HepG2 (cell line): Measurements from ENCODE around the gene OPTN. TPM values are rescaled to one million over a fixed set of nuclear protein-coding genes. Genes with fewer than 3 reads are reported as not detected.

Source experiments
- ATAC-seq: fragments of 200-7000 bp; cut with Tn5 transposase; 3 replicates; pipeline ENCODE4 v1.9.1; 2020; ENCODE audit warnings: mild to moderate bottlenecking, moderate library complexity
- BruUV-seq: library from RNA; stranded (reverse); fragments of 400-500 nt; replicated peaks from 2 replicates; lab custom pipeline; 2021; lab: Mats Ljungman, UMichigan
- CTCF ChIA-PET: fragments of 300-600 bp; formaldehyde crosslinking; extraction: SDS; loops from one replicate; lab custom pipeline; 2021; ENCODE audit warnings: low total read pairs, inconsistent platforms, low intra/inter-chr PET ratio; lab: Yijun Ruan, JAX
- POLR2A ChIA-PET: fragments of 350-600 bp; sonication (Branson Sonifier 250); formaldehyde crosslinking; loops from one replicate; lab custom pipeline; 2020; ENCODE audit warnings: antibody characterized with exemption, inconsistent platforms; lab: Yijun Ruan, JAX
- DNase-seq: peaks from one replicate; pipeline ENCODE4 v3.0.0-alpha.2; 2015; ENCODE audit warnings: low spot score
- FAIRE-seq: peaks from 3 replicates; lab custom pipeline; 2011; peaks lifted over from hg19 to GRCh38; lab: Jason Lieb, UNC
- H2AFZ ChIP-seq: one replicate; pipeline ENCODE4 v1.6.1; 2011; ENCODE audit warnings: low read length, inconsistent platforms
- H3K27ac ChIP-seq: fragments of 300-600 bp; 3 replicates; pipeline ENCODE4 v1.8.0; 2011; ENCODE audit warnings: mixed run types, mild to moderate bottlenecking, mixed read lengths, low read length, inconsistent platforms; ENCODE audit not compliant: insufficient read depth; ENCODE audit errors: extremely low read length
- H3K27me3 ChIP-seq, 2 experiments: fragments of 200-600 bp in 1 of 2; 2 replicates in 1 of 2; 3 replicates in 1 of 2; pipeline versions ENCODE4 v1.6.0 to v1.8.0; 2011; ENCODE audit warnings: low read length in 2 of 2, mild to moderate bottlenecking in 2 of 2, moderate library complexity in 2 of 2, inconsistent platforms in 1 of 2; ENCODE audit not compliant: insufficient read depth in 2 of 2, control insufficient read depth in 1 of 2
- H3K36me3 ChIP-seq, 2 experiments: fragments of 200-600 bp in 1 of 2; replicated peaks in 1 of 2; 2 replicates in 1 of 2; 3 replicates in 1 of 2; pipeline versions ENCODE4 v1.5.1 to v1.8.0; 2011; ENCODE audit warnings: low read length in 2 of 2, inconsistent platforms in 1 of 2; ENCODE audit not compliant: insufficient read depth in 2 of 2, control insufficient read depth in 1 of 2
- H3K4me1 ChIP-seq: 2 replicates; pipeline ENCODE4 v1.5.1; 2012; ENCODE audit warnings: low read length, inconsistent platforms; ENCODE audit not compliant: insufficient read depth
- H3K4me2 ChIP-seq: 2 replicates; pipeline ENCODE4 v1.6.0; 2011; ENCODE audit warnings: low read depth, low read length, inconsistent platforms
- H3K4me3 ChIP-seq, 3 experiments: fragments of 200-600 bp in 1 of 3; sonication (generic), shearing (Covaris generic) in 1 of 3; replicated peaks in 1 of 3; 2 replicates each; pipeline ENCODE4 v1.5.1; 2011 to 2016; ENCODE audit warnings: low read length in 3 of 3, inconsistent platforms in 2 of 3, low read depth in 2 of 3, mild to moderate bottlenecking in 2 of 3, control low read depth in 1 of 3, mixed read lengths in 1 of 3; ENCODE audit not compliant: insufficient read depth in 1 of 3
- H3K79me2 ChIP-seq: one replicate; pipeline ENCODE4 v1.6.1; 2011; ENCODE audit warnings: low read length, inconsistent platforms; ENCODE audit not compliant: insufficient read depth
- H3K9ac ChIP-seq: 2 replicates; pipeline ENCODE4 v1.6.0; 2011; ENCODE audit warnings: mild to moderate bottlenecking, low read depth, low read length, inconsistent platforms; ENCODE audit not compliant: insufficient read depth
- H3K9me3 ChIP-seq: 2 replicates; pipeline ENCODE4 v1.5.1; 2012; ENCODE audit warnings: mild to moderate bottlenecking, low read length
- H4K20me1 ChIP-seq: 2 replicates; pipeline ENCODE4 v1.6.0; 2011; ENCODE audit warnings: inconsistent platforms, mild to moderate bottlenecking, low read length, moderate library complexity; ENCODE audit not compliant: insufficient read depth
- FOXJ3 ChIP-seq: sonication (generic); formaldehyde crosslinking; IDR thresholded peaks from 2 replicates; pipeline ENCODE4 v1.4.0; 2020; ENCODE audit warnings: missing genetic modification reagents, mild to moderate bottlenecking, borderline replicate concordance
- MATR3 ChIP-seq: sonication (generic); formaldehyde crosslinking; IDR thresholded peaks from 2 replicates; pipeline ENCODE4 v1.4.0; 2020; ENCODE audit warnings: missing genetic modification reagents
- NFYC ChIP-seq: IDR thresholded peaks from 2 replicates; pipeline ENCODE4 v1.6.1; 2016; ENCODE audit warnings: missing genetic modification reagents, missing compliant biosample characterization
- ZNF652 ChIP-seq: IDR thresholded peaks from 2 replicates; pipeline ENCODE4 v1.6.1; 2016; ENCODE audit warnings: low read depth, borderline replicate concordance
- WGBS: methylation state at CpG from one replicate; pipeline ENCODE4 v1.1.6; 2017; ENCODE audit warnings: low lambda C conversion rate; 5-methylcytosine and 5-hydroxymethylcytosine counted together
- in situ Hi-C: cut with HindIII; loops from 2 replicates; pipeline ENCODE4 v1.10.0; 2017; ENCODE audit warnings: low pct_unique_long_range_greater_than_20kb; ENCODE audit not compliant: extremely low pct_ligation_motif_present
- intact Hi-C: fragments of 100-400 bp; cut with micrococcal nuclease; formaldehyde crosslinking; loops from one replicate; pipeline ENCODE4 v1.10.0; 2022; ENCODE audit not compliant: unreplicated experiment
- polyA plus RNA-seq, 8 experiments: library from polyadenylated mRNA; depleted of rRNA in 3 of 8; stranded (reverse) in 7 of 8; unstranded in 1 of 8; fragments of >200 nt; fragmentation: Illumina TruSeq in 4 of 8; extraction: Trizol in 4 of 8; gene quantifications; 2 replicates each; pipeline versions ENCODE4 v1.2.1 to v1.2.3, GENCODE V29; 2011 to 2016; ENCODE audit warnings: low read depth in 4 of 8, missing spikeins in 1 of 8, mixed read lengths in 1 of 8; ENCODE audit not compliant: insufficient read depth in 1 of 8
- total RNA-seq, 5 experiments: library from RNA; depleted of rRNA; stranded (reverse); fragments of >200 nt; fragmentation: Illumina TruSeq; extraction: Trizol; gene quantifications; 2 replicates each; pipeline ENCODE4 v1.2.3, GENCODE V29; 2016; ENCODE audit warnings: low read depth in 1 of 5
- TF ChIP-seq, protein P1 (sequence below): sonication (generic); formaldehyde crosslinking; IDR thresholded peaks from 2 replicates; pipeline ENCODE4 v1.4.0; 2020; ENCODE audit warnings: mild to moderate bottlenecking, missing genetic modification reagents
- TF ChIP-seq, protein P2 (sequence below): sonication (generic); formaldehyde crosslinking; IDR thresholded peaks from 2 replicates; pipeline ENCODE4 v1.4.0; 2020; ENCODE audit warnings: mild to moderate bottlenecking, missing genetic modification reagents, borderline replicate concordance

OPTN gene
- total and polyA plus RNA-seq, 2 of the 13 experiments (the other 11 are each of a cell fraction or from before 2014, with no cell fraction given) = 13.4 to 46.6 TPM

DNA sequence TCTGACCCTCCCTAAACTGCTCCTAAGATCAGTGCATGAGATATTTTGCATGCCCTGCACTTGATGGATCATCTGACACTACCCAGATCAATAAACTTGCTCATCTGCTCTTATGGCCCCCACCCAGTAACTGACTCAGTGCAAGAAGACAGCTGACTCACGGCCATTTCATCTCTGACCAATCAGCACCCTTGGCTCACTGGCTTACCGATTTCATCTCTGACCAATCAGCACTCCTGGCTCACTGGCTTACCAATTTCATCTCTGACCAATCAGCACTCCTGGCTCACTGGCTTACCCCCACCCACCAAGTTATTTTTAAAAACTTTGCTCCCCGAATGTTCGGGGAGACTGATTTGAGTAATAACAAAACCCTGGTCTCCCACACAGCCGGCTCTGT, 37.2 kb upstream of the OPTN start:
- H3K9me3 ChIP-seq = no peaks in the 10 kb centered on the region
- intact Hi-C loops (no loop called here), in situ Hi-C loops (no loop called here)
- ATAC-seq = no peak
- no peak overlapping the region for H3K4me2 ChIP-seq
- WGBS = 12% methylated on average over 5 of the region's 5 CpGs
- TF ChIP-seq NFYC (CRISPR knock-in tag) (0 out of 2 replicates have a peak, but pooled peaks have one; percentile 30), ZNF652 (CRISPR knock-in tag) (no peak)
- TF ChIP-seq, protein P1, sequence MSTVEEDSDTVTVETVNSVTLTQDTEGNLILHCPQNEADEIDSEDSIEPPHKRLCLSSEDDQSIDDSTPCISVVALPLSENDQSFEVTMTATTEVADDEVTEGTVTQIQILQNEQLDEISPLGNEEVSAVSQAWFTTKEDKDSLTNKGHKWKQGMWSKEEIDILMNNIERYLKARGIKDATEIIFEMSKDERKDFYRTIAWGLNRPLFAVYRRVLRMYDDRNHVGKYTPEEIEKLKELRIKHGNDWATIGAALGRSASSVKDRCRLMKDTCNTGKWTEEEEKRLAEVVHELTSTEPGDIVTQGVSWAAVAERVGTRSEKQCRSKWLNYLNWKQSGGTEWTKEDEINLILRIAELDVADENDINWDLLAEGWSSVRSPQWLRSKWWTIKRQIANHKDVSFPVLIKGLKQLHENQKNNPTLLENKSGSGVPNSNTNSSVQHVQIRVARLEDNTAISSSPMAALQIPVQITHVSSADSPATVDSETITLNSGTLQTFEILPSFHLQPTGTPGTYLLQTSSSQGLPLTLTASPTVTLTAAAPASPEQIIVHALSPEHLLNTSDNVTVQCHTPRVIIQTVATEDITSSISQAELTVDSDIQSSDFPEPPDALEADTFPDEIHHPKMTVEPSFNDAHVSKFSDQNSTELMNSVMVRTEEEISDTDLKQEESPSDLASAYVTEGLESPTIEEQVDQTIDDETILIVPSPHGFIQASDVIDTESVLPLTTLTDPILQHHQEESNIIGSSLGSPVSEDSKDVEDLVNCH (CRISPR knock-in tag) = no peak
- H3K27me3 ChIP-seq = peaks cover 0 to 23% of the 10 kb centered on the region in 2 experiments; a peak in 3 of 5 replicates
- no peaks in the 10 kb centered on the region for H3K36me3 ChIP-seq
- no peak overlapping the region for H2AFZ ChIP-seq
- POLR2A ChIA-PET = no interaction called here
- no peaks in the 10 kb centered on the region for H4K20me1 ChIP-seq
- H3K4me3 ChIP-seq = no peak overlapping the region
- H3K4me1 ChIP-seq = no peaks in the 10 kb centered on the region
- H3K79me2 ChIP-seq = no peaks in the 10 kb centered on the region
- CTCF ChIA-PET = no interaction called here
- no peak for DNase-seq
- no peak for FAIRE-seq
- H3K9ac ChIP-seq = no peak overlapping the region
- BruUV-seq = no TSS peak
- H3K27ac ChIP-seq = no peak overlapping the region

DNA sequence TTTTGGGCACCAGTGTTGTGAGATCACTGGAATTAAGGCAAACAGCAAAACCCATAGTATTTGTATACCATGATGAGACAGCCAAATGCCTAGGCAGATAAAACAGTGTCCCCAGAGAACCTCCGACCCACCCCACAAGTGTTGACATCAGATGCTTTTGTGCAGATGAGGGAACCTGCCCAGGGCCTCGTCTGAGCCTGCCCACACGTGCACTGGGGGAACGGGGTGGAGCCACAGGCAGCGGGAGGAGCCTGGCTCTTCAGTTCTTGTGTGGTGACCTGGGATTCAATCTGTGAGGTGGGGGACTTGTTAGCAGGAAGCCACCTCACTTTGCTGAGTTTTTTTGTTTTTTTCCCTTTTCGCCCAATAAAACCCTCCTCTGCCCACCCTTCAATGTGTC, 33.4 kb upstream of the OPTN start:
- Histone ChIP-seq H3K9me3 (no peaks in the 10 kb centered on the region), H3K9ac (no peak overlapping the region), H3K27me3 (peaks cover 0 to 21% of the 10 kb centered on the region in 2 experiments; a peak in 3 of 5 replicates), H3K4me3 (no peak overlapping the region), H3K27ac (no peak overlapping the region), H3K4me1 (no peaks in the 10 kb centered on the region), H2AFZ (no peak overlapping the region), H3K79me2 (no peaks in the 10 kb centered on the region), H3K4me2 (no peak overlapping the region), H4K20me1 (no peaks in the 10 kb centered on the region), H3K36me3 (no peaks in the 10 kb centered on the region)
- intact Hi-C loops = no loop called here
- DNase-seq (no peak), ATAC-seq (no peak), FAIRE-seq (no peak)
- POLR2A ChIA-PET = no interaction called here
- WGBS = 26% methylated on average over 4 of the region's 6 CpGs
- CTCF ChIA-PET = no interaction called here
- in situ Hi-C loops = no loop called here
- BruUV-seq = no TSS peak
- TF ChIP-seq, protein P2, sequence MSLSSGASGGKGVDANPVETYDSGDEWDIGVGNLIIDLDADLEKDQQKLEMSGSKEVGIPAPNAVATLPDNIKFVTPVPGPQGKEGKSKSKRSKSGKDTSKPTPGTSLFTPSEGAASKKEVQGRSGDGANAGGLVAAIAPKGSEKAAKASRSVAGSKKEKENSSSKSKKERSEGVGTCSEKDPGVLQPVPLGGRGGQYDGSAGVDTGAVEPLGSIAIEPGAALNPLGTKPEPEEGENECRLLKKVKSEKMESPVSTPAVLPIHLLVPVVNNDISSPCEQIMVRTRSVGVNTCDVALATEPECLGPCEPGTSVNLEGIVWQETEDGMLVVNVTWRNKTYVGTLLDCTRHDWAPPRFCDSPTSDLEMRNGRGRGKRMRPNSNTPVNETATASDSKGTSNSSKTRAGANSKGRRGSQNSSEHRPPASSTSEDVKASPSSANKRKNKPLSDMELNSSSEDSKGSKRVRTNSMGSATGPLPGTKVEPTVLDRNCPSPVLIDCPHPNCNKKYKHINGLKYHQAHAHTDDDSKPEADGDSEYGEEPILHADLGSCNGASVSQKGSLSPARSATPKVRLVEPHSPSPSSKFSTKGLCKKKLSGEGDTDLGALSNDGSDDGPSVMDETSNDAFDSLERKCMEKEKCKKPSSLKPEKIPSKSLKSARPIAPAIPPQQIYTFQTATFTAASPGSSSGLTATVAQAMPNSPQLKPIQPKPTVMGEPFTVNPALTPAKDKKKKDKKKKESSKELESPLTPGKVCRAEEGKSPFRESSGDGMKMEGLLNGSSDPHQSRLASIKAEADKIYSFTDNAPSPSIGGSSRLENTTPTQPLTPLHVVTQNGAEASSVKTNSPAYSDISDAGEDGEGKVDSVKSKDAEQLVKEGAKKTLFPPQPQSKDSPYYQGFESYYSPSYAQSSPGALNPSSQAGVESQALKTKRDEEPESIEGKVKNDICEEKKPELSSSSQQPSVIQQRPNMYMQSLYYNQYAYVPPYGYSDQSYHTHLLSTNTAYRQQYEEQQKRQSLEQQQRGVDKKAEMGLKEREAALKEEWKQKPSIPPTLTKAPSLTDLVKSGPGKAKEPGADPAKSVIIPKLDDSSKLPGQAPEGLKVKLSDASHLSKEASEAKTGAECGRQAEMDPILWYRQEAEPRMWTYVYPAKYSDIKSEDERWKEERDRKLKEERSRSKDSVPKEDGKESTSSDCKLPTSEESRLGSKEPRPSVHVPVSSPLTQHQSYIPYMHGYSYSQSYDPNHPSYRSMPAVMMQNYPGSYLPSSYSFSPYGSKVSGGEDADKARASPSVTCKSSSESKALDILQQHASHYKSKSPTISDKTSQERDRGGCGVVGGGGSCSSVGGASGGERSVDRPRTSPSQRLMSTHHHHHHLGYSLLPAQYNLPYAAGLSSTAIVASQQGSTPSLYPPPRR (CRISPR knock-in tag) = no peak
- no peak for TF ChIP-seq FOXJ3
- no peak for TF ChIP-seq MATR3
